DND-41 (cell line): Measurements from ENCODE around the gene PLPP1.

ENCODE experiments used
- ATAC-seq: fragments of 200-7000 bp; cut with Tn5 transposase; 3 replicates; pipeline ENCODE4 v1.9.1; 2021; ENCODE audit warnings: low read depth; ENCODE audit not compliant: insufficient read depth
- DNase-seq: peaks from one replicate; pipeline ENCODE4 v3.0.0-alpha.2; 2020
- H2AFZ ChIP-seq: 2 replicates; pipeline ENCODE4 v1.6.0; 2012; ENCODE audit warnings: low read depth, low read length
- H3K27ac ChIP-seq: 2 replicates; pipeline ENCODE4 v1.5.1; 2012; ENCODE audit warnings: low read length, inconsistent platforms
- H3K27me3 ChIP-seq: fragments of 200-600 bp; sonication (generic); 2 replicates; pipeline ENCODE4 v1.6.0; 2012; ENCODE audit warnings: low read length, mild to moderate bottlenecking, inconsistent platforms; ENCODE audit not compliant: insufficient read depth, poor library complexity
- H3K36me3 ChIP-seq: 2 replicates; pipeline ENCODE4 v1.5.1; 2012; ENCODE audit warnings: low read length, inconsistent platforms; ENCODE audit not compliant: insufficient read depth
- H3K4me1 ChIP-seq: 2 replicates; pipeline ENCODE4 v1.5.1; 2012; ENCODE audit warnings: mild to moderate bottlenecking, low read length; ENCODE audit not compliant: insufficient read depth
- H3K4me2 ChIP-seq: 2 replicates; pipeline ENCODE4 v1.6.0; 2012; ENCODE audit warnings: mild to moderate bottlenecking, moderate library complexity, low read length, inconsistent platforms; ENCODE audit not compliant: insufficient read depth
- H3K4me3 ChIP-seq, 2 experiments: fragments of 200-600 bp in 1 of 2; shearing (Covaris generic) in 1 of 2; 2 replicates each; pipeline ENCODE4 v1.5.1; 2012 to 2016; ENCODE audit warnings: inconsistent platforms in 2 of 2, low read length in 2 of 2, mild to moderate bottlenecking in 2 of 2, low read depth in 1 of 2, moderate library complexity in 1 of 2
- H3K79me2 ChIP-seq: 2 replicates; pipeline ENCODE4 v1.6.0; 2012; ENCODE audit warnings: low read length, inconsistent platforms; ENCODE audit not compliant: insufficient read depth
- H3K9ac ChIP-seq: 2 replicates; pipeline ENCODE4 v1.6.0; 2012; ENCODE audit warnings: low read depth, mild to moderate bottlenecking, inconsistent platforms, low read length, moderate library complexity
- H3K9me3 ChIP-seq: 2 replicates; pipeline ENCODE4 v1.5.1; 2012; ENCODE audit warnings: low read length, moderate library complexity, mild to moderate bottlenecking, inconsistent platforms; ENCODE audit not compliant: insufficient read depth, severe bottlenecking
- H4K20me1 ChIP-seq: 2 replicates; pipeline ENCODE4 v1.6.0; 2012; ENCODE audit warnings: low read length; ENCODE audit not compliant: insufficient read depth
- EZH2 ChIP-seq: IDR thresholded peaks from 3 replicates; pipeline ENCODE4 v1.6.1; 2012; ENCODE audit warnings: borderline replicate concordance, low read depth, mild to moderate bottlenecking, moderate library complexity, low read length, inconsistent platforms; ENCODE audit not compliant: severe bottlenecking
- TF ChIP-seq, protein P1 (sequence below): IDR thresholded peaks from 2 replicates; pipeline ENCODE4 v1.5.1; 2012; ENCODE audit warnings: borderline replicate concordance, low read length, moderate library complexity, mild to moderate bottlenecking; ENCODE audit not compliant: poor library complexity, severe bottlenecking; ENCODE audit errors: extremely low read depth

PLPP1 gene

DNA sequence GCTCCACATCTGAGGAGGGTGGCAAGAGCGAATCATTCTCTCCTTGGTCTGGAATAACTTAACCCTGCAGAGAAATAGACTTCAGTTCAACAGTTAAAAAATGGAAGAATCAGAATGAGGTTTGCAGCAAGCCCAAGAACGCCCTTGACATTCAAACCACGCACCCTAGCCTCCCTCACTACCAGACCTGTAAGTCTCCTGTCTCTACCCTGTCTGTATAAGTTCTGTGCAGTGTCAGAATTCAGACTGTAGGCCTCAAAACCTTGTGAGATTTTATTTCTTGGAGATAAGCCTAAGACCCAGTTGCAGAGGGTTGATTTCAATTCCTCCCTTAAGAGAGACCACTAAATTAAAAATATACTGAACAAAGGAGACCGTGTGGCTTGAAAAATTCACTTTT lies 35.8 kb upstream of the PLPP1 start:
- Histone ChIP-seq H3K27me3 (no peaks in the 10 kb centered on the region), H3K36me3 (no peaks in the 10 kb centered on the region), H3K79me2 (no peaks in the 10 kb centered on the region), H3K27ac (no peak overlapping the region), H3K4me3 (no peak overlapping the region), H3K9me3 (no peaks in the 10 kb centered on the region), H3K4me2 (no peak overlapping the region), H2AFZ (no peak overlapping the region), H4K20me1 (no peaks in the 10 kb centered on the region), H3K9ac (no peak overlapping the region), H3K4me1 (no peaks in the 10 kb centered on the region)
- no peak for DNase-seq
- TF ChIP-seq, protein P1, sequence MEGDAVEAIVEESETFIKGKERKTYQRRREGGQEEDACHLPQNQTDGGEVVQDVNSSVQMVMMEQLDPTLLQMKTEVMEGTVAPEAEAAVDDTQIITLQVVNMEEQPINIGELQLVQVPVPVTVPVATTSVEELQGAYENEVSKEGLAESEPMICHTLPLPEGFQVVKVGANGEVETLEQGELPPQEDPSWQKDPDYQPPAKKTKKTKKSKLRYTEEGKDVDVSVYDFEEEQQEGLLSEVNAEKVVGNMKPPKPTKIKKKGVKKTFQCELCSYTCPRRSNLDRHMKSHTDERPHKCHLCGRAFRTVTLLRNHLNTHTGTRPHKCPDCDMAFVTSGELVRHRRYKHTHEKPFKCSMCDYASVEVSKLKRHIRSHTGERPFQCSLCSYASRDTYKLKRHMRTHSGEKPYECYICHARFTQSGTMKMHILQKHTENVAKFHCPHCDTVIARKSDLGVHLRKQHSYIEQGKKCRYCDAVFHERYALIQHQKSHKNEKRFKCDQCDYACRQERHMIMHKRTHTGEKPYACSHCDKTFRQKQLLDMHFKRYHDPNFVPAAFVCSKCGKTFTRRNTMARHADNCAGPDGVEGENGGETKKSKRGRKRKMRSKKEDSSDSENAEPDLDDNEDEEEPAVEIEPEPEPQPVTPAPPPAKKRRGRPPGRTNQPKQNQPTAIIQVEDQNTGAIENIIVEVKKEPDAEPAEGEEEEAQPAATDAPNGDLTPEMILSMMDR, result no peak
- TF ChIP-seq EZH2, result no peak
- peak; percentile 58; the same call in 2 of the 3 replicates for ATAC-seq

DNA sequence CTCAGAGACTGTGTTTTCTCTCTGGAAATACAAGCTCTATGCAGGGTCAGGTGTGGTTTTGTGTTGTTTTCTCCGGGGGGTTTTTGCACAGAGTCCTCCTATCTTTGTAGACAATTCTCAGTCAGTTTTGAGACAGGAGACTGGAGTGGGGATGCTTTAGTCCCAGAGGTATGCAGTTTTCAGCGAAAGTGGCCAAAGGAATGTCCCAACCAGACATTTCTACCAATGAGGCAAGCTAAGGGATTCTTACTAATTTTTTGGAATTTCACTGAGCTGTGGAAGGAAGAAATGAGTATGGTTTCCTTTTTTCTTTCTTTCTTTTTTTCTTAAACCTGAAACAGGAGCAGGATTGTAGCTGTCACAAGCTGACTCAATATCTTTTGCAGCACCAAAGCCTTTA lies 35.3 kb upstream of the PLPP1 start:
- Histone ChIP-seq H3K4me3 (no peak overlapping the region), H2AFZ (no peak overlapping the region), H3K27ac (no peak overlapping the region), H3K27me3 (no peaks in the 10 kb centered on the region), H3K79me2 (no peaks in the 10 kb centered on the region), H3K4me1 (peaks cover 2% of the 10 kb centered on the region; the same call in 1 of the 2 replicates), H3K9ac (no peak overlapping the region), H3K36me3 (no peaks in the 10 kb centered on the region), H4K20me1 (no peaks in the 10 kb centered on the region), H3K9me3 (no peaks in the 10 kb centered on the region), H3K4me2 (no peak overlapping the region)
- no peak for DNase-seq
- no peak for TF ChIP-seq EZH2
- TF ChIP-seq, protein P1, result no peak
- ATAC-seq, result no peak

DNA sequence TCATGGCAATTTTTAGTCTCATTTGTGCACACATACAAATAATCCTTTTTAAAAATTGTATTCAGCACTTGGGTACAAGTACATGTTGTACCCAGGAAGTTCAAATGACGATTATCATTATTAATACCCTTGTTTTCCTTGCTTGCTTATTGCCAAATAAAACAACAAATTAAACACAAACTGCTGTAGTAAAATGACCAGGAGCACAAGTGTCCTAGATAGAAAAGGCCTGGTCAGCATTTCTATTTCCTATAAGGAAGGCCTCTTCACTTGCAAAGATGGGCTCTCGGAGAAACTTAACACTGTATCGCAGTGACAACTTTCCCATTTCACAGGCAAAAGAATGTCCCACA lies 34.7 kb upstream of the PLPP1 start:
- TF ChIP-seq, protein P1, result no peak
- no peak for TF ChIP-seq EZH2
- H3K27ac ChIP-seq, result no peak overlapping the region
- no peaks in the 10 kb centered on the region for H4K20me1 ChIP-seq
- H3K9ac ChIP-seq, result no peak overlapping the region
- H3K4me1 ChIP-seq, result peaks cover 8% of the 10 kb centered on the region; the same call in 1 of the 2 replicates
- no peak overlapping the region for H3K4me2 ChIP-seq
- H3K36me3 ChIP-seq, result no peaks in the 10 kb centered on the region
- no peaks in the 10 kb centered on the region for H3K79me2 ChIP-seq
- H3K9me3 ChIP-seq, result no peaks in the 10 kb centered on the region
- no peak for DNase-seq
- H3K4me3 ChIP-seq, result no peak overlapping the region
- H2AFZ ChIP-seq, result no peak overlapping the region
- ATAC-seq, result no peak
- H3K27me3 ChIP-seq, result no peaks in the 10 kb centered on the region
